Suprapubic skin (tissue), 3 donors: ENCODE results near the gene ANO2.

Source experiments
- CTCF ChIP-seq, 2 donors: fragments of 200-600 bp in 1 of 2; fragments of 450-650 bp in 1 of 2; sonication (generic) in 1 of 2; IDR thresholded peaks; one replicate each; pipeline ENCODE4 v1.5.1; 2016 to 2019; ENCODE audit warnings: antibody characterized with exemption in 2 of 2, mild to moderate bottlenecking in 1 of 2, moderate library complexity in 1 of 2
- EP300 ChIP-seq: sonication (generic); formaldehyde crosslinking; IDR thresholded peaks from one replicate; pipeline ENCODE4 v1.6.1; 2017; ENCODE audit warnings: antibody characterized with exemption
- POLR2A ChIP-seq, 2 donors: fragments of 450-650 bp; IDR thresholded peaks; one replicate each; pipeline ENCODE4 v1.6.1; 2017; ENCODE audit warnings: antibody characterized with exemption in 2 of 2, mild to moderate bottlenecking in 2 of 2, moderate library complexity in 2 of 2

- TF ChIP-seq CTCF (IDR thresholded peaks at IDR 0.05): no peak
- TF ChIP-seq EP300: no peak
- no peak for TF ChIP-seq POLR2A (IDR thresholded peaks at IDR 0.05)
These were observed 363.4 kb downstream of the ANO2 start for GRCh38 chr12:5581616-5582015.
